ENCODE results near the gene BCL10. TPM values are rescaled to one million over a fixed set of nuclear protein-coding genes. Genes with fewer than 3 reads are reported as not detected.

BCL10 gene
- total RNA-seq, 1 experiment from 2014 or later: 26.1 TPM

GRCh38 chr1:85322655-85323054, 46.2 kb upstream of the BCL10 start:
- Histone ChIP-seq H3K4me2 (ENCODE audit: insufficient read depth, insufficient read length, low read length) (no peak overlapping the region), H3K56ac (ENCODE audit: insufficient read length, low read depth, low read length) (no peak overlapping the region), H2AFZ (ENCODE audit: low read length) (no peak overlapping the region), H3K9ac (ENCODE audit: extremely low read depth, insufficient read length, low read length) (no peak overlapping the region), H2BK12ac (ENCODE audit: insufficient read length, low read depth, low read length) (no peak overlapping the region), H2BK5ac (ENCODE audit: insufficient read length, low read length) (no peak overlapping the region), H4K8ac (replicated peaks; ENCODE audit: insufficient read length, low read depth, low read length) (no peak overlapping the region), H4K91ac (ENCODE audit: insufficient read length, low read depth, low read length) (no peak overlapping the region), H3K14ac (ENCODE audit: insufficient read depth, low read length) (no peak overlapping the region), H2BK20ac (ENCODE audit: low read depth, low read length, poor library complexity, severe bottlenecking) (no peak overlapping the region), H3K79me2 (ENCODE audit: insufficient read depth, low read length) (no peaks in the 10 kb centered on the region), H3K27me3 (ENCODE audit: insufficient read depth, low read length) (no peaks in the 10 kb centered on the region), H3K27ac (ENCODE audit: insufficient read length, low read depth, low read length) (no peak overlapping the region), H3K4ac (ENCODE audit: low read depth, low read length) (no peak overlapping the region), H2BK120ac (ENCODE audit: low read depth, low read length, poor library complexity, severe bottlenecking) (no peak overlapping the region), H4K20me1 (ENCODE audit: control insufficient read depth, insufficient read depth, insufficient read length) (no peaks in the 10 kb centered on the region), H3K23ac (ENCODE audit: insufficient read length, low read depth, low read length) (no peak overlapping the region), H3K4me1 (ENCODE audit: insufficient read depth, low read length) (peaks cover 2% of the 10 kb centered on the region; the same call in 1 of the 2 replicates), H2AK5ac (ENCODE audit: insufficient read length, low read length) (no peak overlapping the region), H3K9me3 (ENCODE audit: control insufficient read depth, low read depth, low read length) (no peaks in the 10 kb centered on the region), H3K79me1 (ENCODE audit: insufficient read depth, low read depth, low read length, poor library complexity, severe bottlenecking) (no peaks in the 10 kb centered on the region), H3K18ac (ENCODE audit: insufficient read length, low read depth, low read length) (no peak overlapping the region), H4K5ac (ENCODE audit: insufficient read length, low read depth, low read length) (no peak overlapping the region), H3K23me2 (ENCODE audit: insufficient read length, low read depth, low read length, poor library complexity, severe bottlenecking) (no peaks in the 10 kb centered on the region), H3T11ph (ENCODE audit: low read length) (no peak overlapping the region), H2BK15ac (ENCODE audit: low read depth, low read length) (no peak overlapping the region)
- Mint-ChIP-seq H3K9me3 (no peaks in the 10 kb centered on the region), H3K27ac (no peak overlapping the region), H3K27me3 (ENCODE audit: low read depth) (no peaks in the 10 kb centered on the region), H3K36me3 (ENCODE audit: insufficient read depth in 1 of 3, low read depth in 3 of 3) (no peaks in the 10 kb centered on the region), H3K4me3 (no peak overlapping the region), H3K4me1 (peaks cover 23 to 31% of the 10 kb centered on the region in 2 experiments)
- DNase-seq: no peak
- WGBS (ENCODE audit: extremely low coverage, insufficient read length, low lambda C conversion rate): no CpG with 5 or more reads among the region's 2 CpGs
- TF ChIP-seq CTCF (conservative IDR thresholded peaks at IDR 0.05): no peak

Data from H9 (cell line).